Measurements from ENCODE around the gene PTGR3.

- TF ChIP-seq CTCF (IDR thresholded peaks at IDR 0.05) = no peak
- peak in 1 of 2 donors; percentile 16 for TF ChIP-seq POLR2AphosphoS5 (IDR thresholded peaks at IDR 0.05)
- no peak for TF ChIP-seq POLR2A (IDR thresholded peaks at IDR 0.05; ENCODE audit: low read depth)
Measured at GRCh38 chr18:75212751-75213090, 3.8 kb upstream of the PTGR3 start.

Data from esophagus muscularis mucosa (tissue), 3 donors.